NT2/D1 (cell line): Measurements from ENCODE around the gene FIBCD1.
A peak's percentile ranks its signal among the peaks of the same experiment; 100 is the strongest.

Experiments used
- SUZ12 ChIP-seq: IDR thresholded peaks from 2 replicates; pipeline ENCODE4 v1.6.1; 2011; ENCODE audit not compliant: insufficient read length, insufficient read depth; ENCODE audit errors: extremely low read depth
- YY1 ChIP-seq: IDR thresholded peaks from 2 replicates; pipeline ENCODE4 v1.6.1; 2011; ENCODE audit not compliant: insufficient read length, insufficient read depth
- ZNF274 ChIP-seq: IDR thresholded peaks from 2 replicates; pipeline ENCODE4 v1.6.1; 2011; ENCODE audit warnings: mild to moderate bottlenecking, low read depth, low read length

DNA sequence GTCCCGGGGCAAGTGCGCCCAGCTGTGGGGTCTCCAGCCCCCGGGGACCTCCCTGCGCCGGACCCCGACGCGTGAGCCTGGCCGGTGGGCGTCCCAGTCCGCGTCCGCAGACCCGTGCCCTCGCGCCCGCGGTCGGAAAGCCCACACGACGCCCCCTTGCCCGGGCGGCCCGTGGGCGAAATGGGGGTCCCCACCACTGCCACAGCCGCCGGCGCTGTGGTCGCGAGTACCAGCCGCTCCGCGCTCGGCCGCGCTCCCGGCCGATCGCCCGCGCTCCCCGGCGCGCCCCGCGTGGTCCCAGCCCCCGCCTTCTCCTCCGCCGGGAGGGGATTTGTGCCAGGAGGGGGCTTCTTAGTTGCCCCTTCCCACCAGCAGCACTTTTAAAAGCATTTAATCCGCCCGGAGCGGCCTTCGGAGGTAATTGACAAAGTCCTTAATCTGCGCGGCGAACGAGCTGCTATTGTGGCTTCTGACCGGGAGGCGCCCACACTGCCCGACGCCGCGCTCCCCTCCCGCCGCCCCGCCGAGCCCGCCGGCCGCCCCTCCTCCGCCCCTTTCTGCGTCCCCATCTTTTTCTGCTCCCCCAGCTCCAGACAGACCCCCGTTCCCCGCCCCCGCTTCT lies 469 bp upstream of the FIBCD1 start:
- TF ChIP-seq YY1, result no peak
- no peak for TF ChIP-seq ZNF274
- peak; percentile 63 for TF ChIP-seq SUZ12
